Fibroblast of mammary gland (primary cell): Measurements from ENCODE around the gene ZFYVE16.

Experiments
- DNase-seq: peaks from one replicate; pipeline ENCODE4 v3.0.0-alpha.2; 2010; ENCODE audit warnings: low read depth
- H3K4me3 ChIP-seq: 2 replicates; pipeline ENCODE4 v1.5.1; 2011; ENCODE audit warnings: low read depth, mild to moderate bottlenecking, low read length, moderate library complexity; ENCODE audit not compliant: control insufficient read depth
- TF ChIP-seq, protein P1 (sequence below): conservative IDR thresholded peaks from 2 replicates; pipeline ENCODE4 v1.5.1; 2011; ENCODE audit warnings: low read depth, low read length, inconsistent platforms; ENCODE audit not compliant: control insufficient read depth, insufficient read depth

Gene ZFYVE16

DNA sequence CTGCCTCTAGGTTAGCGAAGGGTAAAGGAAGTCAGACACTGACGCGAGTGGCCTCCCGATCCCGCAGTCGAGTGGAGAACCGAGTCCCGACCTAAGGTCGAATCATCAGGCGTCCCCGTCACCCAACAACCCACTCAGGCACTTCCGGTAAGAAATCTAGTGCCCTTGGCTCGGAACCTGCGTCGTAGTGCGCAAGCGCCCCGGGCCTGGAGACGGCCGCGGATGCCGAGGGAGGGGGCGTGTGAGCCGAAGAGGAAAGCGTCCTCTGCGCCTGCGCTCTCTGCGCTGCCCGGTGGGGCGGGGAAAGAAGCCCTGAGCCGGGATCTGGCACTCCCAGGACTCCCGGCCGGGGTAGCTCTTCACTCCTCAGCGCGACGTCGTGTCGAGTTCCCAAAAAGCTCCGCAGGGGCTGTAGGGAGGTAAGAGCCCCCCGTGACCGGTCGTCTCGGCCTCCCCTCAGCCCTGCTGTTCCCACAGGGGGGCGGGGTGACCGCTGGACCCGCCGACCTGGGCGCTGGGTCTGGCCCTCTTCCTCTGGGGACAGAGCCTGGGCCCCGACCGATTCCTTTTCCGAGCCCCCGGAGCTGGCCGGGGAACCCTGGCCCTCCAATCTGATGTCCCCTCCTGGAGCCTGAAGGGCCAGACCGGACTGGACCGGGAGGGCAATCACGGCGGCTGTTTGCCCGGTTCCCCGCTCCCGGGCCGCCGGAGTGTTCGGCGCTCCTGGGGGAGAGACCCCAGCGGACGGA lies at the start of gene ZFYVE16:
Gene ZFYVE16, plus strand, starts transcription at position 330 of the 749 bp plus-strand sequence. CDS start 26,084 bp downstream, outside the sequence.
- TF ChIP-seq, protein P1, sequence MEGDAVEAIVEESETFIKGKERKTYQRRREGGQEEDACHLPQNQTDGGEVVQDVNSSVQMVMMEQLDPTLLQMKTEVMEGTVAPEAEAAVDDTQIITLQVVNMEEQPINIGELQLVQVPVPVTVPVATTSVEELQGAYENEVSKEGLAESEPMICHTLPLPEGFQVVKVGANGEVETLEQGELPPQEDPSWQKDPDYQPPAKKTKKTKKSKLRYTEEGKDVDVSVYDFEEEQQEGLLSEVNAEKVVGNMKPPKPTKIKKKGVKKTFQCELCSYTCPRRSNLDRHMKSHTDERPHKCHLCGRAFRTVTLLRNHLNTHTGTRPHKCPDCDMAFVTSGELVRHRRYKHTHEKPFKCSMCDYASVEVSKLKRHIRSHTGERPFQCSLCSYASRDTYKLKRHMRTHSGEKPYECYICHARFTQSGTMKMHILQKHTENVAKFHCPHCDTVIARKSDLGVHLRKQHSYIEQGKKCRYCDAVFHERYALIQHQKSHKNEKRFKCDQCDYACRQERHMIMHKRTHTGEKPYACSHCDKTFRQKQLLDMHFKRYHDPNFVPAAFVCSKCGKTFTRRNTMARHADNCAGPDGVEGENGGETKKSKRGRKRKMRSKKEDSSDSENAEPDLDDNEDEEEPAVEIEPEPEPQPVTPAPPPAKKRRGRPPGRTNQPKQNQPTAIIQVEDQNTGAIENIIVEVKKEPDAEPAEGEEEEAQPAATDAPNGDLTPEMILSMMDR: peak; percentile 16
- DNase-seq: peak; percentile 95
- H3K4me3 ChIP-seq: peak within 1 kb of the TSS; percentile 86

DNA sequence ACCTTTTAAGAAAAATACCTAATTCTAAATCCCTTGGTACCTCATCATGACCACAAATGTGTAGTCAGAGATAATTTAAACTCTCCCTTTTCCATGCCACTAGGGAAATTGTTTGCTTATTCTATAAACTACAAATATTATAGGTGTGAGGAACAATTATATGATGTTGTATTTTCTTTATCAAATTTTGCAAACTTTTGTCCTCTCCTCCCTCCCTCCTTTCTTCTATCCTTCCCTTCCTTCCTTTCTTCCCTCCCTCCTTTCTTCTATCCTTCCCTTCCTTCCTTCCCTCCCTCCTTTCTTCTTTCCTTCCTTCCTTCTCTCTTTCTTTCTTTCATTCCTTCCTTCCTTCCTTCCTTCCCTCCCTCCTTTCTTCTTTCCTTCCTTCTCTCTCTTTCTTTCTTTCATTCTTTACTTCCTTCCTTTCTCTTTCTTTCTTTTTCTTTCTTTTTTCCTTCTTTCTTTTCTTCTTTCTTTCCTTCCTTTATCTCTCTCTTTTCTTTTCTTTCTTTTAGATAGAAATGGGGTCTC lies 46.9 kb upstream of the ZFYVE16 start:
- H3K4me3 ChIP-seq: no peak overlapping the region
- TF ChIP-seq, protein P1: no peak
- no peak for DNase-seq

DNA sequence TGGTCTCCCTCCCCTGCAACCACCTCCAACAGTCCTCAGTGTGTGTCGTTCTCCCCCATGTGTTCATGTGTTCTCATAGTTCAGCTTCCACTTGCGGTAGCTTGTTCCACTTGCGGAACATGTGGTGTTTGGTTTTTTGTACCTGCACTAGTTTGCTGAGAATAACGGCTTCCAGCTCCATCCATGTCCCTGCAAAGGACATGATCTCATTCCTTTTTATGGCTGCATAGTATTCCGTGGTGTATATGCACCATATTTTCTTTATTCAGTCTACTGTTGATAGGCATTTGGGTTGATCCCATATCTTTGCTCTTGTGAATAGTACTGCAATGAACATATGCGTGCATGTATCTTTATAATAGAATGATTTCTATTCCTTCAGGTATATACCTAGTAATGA lies 43.0 kb upstream of the ZFYVE16 start:
- TF ChIP-seq, protein P1: no peak
- no peak for DNase-seq
- H3K4me3 ChIP-seq: no peak overlapping the region

DNA sequence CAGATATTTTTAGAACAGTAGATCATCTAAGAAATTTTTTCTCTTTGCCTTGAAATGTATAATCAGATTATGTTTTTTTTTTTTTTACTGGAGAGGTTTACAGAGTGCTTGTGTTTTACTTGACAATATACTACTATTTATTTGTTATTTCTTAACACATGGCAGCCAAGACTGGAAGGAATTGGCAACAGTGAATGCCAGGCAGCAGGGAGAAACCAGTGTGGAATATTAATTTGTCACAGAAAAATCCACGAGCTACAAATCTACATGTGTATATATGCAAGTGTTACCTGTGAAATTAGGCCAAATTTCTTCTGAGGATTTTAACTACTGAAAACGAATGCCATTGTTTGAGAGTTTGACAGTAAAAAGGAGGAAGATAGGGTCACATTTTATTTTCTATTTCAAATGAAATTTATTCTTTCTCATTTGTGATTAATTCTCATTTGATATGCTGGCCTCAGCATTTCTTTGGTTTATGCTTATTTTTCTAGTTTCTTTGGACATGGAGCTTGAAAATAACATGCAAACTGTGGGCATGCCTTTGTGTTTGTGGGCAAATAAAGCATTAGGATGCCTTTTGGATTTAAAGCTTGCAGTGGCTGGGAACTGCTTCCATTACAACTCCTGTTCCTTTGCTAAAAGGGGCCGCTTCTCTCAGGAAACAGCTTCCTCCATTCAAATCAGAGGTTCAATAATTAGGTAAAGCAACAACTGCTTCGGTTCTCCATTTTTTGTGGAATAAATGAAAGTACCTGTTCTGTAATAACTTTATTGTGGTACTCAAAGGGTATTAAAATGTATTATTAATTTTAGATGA lies 39.0 kb upstream of the ZFYVE16 start:
- H3K4me3 ChIP-seq: no peak overlapping the region
- TF ChIP-seq, protein P1: no peak
- no peak for DNase-seq

DNA sequence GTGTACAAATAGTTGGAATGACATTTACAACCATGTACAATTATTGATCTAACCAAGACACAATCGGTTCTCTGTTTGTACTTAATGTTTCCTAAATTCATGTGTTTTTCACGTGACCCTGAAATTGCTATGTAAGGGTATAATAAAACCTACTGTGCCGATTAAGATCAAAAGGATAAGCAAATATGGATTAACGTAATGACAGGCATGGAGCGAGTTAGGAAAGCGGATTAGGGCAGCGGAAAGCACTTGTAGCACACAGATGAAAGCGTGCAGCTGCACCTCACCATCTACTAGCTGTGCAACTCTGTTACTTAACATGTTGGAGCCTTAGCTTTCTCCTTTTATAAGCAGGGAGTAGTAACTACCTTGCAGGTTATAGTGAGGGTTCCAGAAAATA lies 38.3 kb upstream of the ZFYVE16 start:
- no peak overlapping the region for H3K4me3 ChIP-seq
- TF ChIP-seq, protein P1: no peak
- DNase-seq: no peak

DNA sequence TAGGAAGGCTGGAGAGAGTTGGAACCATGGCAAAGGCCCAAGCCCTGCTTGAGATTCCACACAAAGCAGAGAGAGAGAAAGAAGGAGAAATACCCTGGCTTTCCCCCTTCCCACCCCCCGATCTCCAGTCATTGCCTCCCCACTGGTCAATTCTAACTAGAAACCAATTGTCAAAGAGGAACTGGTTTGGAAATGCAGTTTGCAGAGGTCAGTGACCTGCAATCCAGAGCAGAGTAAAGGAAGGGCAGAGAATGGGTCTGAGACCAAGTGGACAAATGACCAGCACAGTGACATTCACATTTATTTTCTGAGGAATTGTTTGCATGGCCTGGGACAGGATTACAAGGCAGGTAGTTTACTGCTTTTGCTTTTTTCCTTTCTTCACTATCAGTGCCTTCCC lies 37.5 kb upstream of the ZFYVE16 start:
- TF ChIP-seq, protein P1: no peak
- H3K4me3 ChIP-seq: no peak overlapping the region

More for the DNA sequence above, 37.5 kb upstream of the ZFYVE16 start:
- no peak for DNase-seq
